Measurements from ENCODE around the gene CEP104. TPM values are rescaled to one million over a fixed set of nuclear protein-coding genes. Genes with fewer than 3 reads are reported as not detected.
A peak's percentile ranks its signal among the peaks of the same experiment; 100 is the strongest.

CEP104 gene
- total and polyA plus RNA-seq, 9 of the 15 experiments (the other 6 are each of a cell fraction or from before 2014, with no cell fraction given) = 11.2 to 63.4 (median 42.6) TPM

DNA sequence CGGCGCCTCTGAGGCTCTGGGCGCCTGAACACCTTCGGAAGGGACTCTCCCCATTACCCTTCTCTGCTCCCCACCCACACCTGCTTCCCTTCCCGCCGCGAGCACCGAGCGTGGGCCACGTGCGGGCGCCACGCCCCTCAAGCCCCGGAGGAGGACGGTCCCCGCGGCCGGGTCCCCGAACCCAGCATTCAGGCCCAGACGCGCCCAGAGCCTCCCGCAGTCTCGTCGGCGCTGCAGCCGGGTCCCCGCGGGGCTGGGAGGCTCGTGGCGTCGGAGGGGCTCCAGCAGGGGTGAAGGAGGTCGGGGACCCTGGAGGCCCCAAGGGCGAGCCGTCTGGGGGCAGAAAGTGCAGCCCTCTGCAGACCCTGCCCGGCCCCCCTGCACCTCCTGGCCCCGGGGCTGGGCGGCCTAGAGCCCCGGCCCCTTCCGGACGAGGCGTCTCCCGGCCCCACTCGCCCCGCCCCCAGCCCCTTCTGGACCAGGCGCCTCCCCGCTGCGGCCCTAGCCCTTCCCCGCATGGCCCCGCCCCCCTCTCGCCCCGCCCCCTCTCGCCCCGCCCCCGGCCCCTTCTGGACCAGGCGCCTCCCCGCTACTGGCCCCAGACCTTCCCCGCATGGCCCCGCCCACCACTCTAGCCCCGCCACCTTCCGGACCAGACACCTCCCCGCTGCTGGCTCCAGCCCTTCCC lies 84.8 kb downstream of the CEP104 start (continued):
- TF ChIP-seq, protein P1, sequence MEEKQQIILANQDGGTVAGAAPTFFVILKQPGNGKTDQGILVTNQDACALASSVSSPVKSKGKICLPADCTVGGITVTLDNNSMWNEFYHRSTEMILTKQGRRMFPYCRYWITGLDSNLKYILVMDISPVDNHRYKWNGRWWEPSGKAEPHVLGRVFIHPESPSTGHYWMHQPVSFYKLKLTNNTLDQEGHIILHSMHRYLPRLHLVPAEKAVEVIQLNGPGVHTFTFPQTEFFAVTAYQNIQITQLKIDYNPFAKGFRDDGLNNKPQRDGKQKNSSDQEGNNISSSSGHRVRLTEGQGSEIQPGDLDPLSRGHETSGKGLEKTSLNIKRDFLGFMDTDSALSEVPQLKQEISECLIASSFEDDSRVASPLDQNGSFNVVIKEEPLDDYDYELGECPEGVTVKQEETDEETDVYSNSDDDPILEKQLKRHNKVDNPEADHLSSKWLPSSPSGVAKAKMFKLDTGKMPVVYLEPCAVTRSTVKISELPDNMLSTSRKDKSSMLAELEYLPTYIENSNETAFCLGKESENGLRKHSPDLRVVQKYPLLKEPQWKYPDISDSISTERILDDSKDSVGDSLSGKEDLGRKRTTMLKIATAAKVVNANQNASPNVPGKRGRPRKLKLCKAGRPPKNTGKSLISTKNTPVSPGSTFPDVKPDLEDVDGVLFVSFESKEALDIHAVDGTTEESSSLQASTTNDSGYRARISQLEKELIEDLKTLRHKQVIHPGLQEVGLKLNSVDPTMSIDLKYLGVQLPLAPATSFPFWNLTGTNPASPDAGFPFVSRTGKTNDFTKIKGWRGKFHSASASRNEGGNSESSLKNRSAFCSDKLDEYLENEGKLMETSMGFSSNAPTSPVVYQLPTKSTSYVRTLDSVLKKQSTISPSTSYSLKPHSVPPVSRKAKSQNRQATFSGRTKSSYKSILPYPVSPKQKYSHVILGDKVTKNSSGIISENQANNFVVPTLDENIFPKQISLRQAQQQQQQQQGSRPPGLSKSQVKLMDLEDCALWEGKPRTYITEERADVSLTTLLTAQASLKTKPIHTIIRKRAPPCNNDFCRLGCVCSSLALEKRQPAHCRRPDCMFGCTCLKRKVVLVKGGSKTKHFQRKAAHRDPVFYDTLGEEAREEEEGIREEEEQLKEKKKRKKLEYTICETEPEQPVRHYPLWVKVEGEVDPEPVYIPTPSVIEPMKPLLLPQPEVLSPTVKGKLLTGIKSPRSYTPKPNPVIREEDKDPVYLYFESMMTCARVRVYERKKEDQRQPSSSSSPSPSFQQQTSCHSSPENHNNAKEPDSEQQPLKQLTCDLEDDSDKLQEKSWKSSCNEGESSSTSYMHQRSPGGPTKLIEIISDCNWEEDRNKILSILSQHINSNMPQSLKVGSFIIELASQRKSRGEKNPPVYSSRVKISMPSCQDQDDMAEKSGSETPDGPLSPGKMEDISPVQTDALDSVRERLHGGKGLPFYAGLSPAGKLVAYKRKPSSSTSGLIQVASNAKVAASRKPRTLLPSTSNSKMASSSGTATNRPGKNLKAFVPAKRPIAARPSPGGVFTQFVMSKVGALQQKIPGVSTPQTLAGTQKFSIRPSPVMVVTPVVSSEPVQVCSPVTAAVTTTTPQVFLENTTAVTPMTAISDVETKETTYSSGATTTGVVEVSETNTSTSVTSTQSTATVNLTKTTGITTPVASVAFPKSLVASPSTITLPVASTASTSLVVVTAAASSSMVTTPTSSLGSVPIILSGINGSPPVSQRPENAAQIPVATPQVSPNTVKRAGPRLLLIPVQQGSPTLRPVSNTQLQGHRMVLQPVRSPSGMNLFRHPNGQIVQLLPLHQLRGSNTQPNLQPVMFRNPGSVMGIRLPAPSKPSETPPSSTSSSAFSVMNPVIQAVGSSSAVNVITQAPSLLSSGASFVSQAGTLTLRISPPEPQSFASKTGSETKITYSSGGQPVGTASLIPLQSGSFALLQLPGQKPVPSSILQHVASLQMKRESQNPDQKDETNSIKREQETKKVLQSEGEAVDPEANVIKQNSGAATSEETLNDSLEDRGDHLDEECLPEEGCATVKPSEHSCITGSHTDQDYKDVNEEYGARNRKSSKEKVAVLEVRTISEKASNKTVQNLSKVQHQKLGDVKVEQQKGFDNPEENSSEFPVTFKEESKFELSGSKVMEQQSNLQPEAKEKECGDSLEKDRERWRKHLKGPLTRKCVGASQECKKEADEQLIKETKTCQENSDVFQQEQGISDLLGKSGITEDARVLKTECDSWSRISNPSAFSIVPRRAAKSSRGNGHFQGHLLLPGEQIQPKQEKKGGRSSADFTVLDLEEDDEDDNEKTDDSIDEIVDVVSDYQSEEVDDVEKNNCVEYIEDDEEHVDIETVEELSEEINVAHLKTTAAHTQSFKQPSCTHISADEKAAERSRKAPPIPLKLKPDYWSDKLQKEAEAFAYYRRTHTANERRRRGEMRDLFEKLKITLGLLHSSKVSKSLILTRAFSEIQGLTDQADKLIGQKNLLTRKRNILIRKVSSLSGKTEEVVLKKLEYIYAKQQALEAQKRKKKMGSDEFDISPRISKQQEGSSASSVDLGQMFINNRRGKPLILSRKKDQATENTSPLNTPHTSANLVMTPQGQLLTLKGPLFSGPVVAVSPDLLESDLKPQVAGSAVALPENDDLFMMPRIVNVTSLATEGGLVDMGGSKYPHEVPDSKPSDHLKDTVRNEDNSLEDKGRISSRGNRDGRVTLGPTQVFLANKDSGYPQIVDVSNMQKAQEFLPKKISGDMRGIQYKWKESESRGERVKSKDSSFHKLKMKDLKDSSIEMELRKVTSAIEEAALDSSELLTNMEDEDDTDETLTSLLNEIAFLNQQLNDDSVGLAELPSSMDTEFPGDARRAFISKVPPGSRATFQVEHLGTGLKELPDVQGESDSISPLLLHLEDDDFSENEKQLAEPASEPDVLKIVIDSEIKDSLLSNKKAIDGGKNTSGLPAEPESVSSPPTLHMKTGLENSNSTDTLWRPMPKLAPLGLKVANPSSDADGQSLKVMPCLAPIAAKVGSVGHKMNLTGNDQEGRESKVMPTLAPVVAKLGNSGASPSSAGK (IDR thresholded peaks at IDR 0.05) = peak; percentile 88
- TF ChIP-seq, protein P2, sequence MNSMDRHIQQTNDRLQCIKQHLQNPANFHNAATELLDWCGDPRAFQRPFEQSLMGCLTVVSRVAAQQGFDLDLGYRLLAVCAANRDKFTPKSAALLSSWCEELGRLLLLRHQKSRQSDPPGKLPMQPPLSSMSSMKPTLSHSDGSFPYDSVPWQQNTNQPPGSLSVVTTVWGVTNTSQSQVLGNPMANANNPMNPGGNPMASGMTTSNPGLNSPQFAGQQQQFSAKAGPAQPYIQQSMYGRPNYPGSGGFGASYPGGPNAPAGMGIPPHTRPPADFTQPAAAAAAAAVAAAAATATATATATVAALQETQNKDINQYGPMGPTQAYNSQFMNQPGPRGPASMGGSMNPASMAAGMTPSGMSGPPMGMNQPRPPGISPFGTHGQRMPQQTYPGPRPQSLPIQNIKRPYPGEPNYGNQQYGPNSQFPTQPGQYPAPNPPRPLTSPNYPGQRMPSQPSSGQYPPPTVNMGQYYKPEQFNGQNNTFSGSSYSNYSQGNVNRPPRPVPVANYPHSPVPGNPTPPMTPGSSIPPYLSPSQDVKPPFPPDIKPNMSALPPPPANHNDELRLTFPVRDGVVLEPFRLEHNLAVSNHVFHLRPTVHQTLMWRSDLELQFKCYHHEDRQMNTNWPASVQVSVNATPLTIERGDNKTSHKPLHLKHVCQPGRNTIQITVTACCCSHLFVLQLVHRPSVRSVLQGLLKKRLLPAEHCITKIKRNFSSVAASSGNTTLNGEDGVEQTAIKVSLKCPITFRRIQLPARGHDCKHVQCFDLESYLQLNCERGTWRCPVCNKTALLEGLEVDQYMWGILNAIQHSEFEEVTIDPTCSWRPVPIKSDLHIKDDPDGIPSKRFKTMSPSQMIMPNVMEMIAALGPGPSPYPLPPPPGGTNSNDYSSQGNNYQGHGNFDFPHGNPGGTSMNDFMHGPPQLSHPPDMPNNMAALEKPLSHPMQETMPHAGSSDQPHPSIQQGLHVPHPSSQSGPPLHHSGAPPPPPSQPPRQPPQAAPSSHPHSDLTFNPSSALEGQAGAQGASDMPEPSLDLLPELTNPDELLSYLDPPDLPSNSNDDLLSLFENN (IDR thresholded peaks at IDR 0.05; ENCODE audit: low read depth in 2 of 2, low read length in 2 of 2) = no peak
- TF ChIP-seq ZBTB1 (CRISPR knock-in tag; IDR thresholded peaks at IDR 0.05; ENCODE audit: borderline replicate concordance, low read depth) (peak; percentile 45; the same call in 1 of the 2 replicates), E2F3 (CRISPR knock-in tag; IDR thresholded peaks at IDR 0.05) (peak; percentile 78; the same call in 1 of the 2 replicates)
- TF ChIP-seq, protein P3, sequence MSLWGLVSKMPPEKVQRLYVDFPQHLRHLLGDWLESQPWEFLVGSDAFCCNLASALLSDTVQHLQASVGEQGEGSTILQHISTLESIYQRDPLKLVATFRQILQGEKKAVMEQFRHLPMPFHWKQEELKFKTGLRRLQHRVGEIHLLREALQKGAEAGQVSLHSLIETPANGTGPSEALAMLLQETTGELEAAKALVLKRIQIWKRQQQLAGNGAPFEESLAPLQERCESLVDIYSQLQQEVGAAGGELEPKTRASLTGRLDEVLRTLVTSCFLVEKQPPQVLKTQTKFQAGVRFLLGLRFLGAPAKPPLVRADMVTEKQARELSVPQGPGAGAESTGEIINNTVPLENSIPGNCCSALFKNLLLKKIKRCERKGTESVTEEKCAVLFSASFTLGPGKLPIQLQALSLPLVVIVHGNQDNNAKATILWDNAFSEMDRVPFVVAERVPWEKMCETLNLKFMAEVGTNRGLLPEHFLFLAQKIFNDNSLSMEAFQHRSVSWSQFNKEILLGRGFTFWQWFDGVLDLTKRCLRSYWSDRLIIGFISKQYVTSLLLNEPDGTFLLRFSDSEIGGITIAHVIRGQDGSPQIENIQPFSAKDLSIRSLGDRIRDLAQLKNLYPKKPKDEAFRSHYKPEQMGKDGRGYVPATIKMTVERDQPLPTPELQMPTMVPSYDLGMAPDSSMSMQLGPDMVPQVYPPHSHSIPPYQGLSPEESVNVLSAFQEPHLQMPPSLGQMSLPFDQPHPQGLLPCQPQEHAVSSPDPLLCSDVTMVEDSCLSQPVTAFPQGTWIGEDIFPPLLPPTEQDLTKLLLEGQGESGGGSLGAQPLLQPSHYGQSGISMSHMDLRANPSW (CRISPR knock-in tag; IDR thresholded peaks at IDR 0.05) = 0 out of 2 replicates have a peak, but pooled peaks have one; percentile 79
